ENCODE data around the gene MIGA2.

DNA sequence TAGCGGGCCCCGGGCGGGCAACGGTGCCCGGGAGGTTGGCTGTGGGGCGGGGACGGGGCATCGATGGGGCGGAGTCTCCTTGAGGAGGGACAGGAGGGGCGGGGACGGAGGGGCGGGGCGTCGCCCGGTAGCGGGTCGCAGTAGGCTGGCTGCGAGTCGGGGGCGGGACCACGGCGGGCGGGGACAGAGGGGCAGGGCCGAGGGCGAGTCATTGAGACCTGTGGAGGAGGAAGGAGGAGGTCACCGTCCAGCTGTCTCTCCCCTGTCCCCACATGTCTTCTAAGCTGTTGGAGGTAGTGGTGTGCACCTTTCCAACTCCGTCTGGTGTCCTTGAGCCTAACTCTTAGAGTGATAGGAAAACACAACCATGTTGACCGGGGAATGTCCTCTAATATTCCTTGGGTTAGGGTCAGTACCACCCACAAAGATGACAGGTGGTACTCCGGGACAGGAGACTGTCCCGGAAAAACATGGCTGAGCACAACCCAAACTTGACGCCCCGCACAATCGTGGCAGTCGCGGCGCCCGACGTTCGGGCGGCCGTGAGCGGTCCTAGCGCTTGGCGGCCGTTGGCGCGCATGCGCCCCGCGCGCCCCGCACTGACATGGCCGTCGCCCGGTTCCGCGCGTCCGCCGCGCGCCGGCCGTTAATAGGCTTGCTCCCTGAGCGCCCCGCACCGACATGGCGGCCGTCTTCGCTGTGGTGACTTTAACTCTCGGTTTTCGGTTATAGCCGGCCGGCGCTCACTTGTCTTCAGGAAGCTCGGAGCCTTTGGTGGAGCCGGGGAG, 74.5 kb downstream of the MIGA2 start, which contains the start of the genes CRAT and PTPA:
- TF ChIP-seq, protein P1, sequence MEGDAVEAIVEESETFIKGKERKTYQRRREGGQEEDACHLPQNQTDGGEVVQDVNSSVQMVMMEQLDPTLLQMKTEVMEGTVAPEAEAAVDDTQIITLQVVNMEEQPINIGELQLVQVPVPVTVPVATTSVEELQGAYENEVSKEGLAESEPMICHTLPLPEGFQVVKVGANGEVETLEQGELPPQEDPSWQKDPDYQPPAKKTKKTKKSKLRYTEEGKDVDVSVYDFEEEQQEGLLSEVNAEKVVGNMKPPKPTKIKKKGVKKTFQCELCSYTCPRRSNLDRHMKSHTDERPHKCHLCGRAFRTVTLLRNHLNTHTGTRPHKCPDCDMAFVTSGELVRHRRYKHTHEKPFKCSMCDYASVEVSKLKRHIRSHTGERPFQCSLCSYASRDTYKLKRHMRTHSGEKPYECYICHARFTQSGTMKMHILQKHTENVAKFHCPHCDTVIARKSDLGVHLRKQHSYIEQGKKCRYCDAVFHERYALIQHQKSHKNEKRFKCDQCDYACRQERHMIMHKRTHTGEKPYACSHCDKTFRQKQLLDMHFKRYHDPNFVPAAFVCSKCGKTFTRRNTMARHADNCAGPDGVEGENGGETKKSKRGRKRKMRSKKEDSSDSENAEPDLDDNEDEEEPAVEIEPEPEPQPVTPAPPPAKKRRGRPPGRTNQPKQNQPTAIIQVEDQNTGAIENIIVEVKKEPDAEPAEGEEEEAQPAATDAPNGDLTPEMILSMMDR (IDR thresholded peaks at IDR 0.05 in 8 of 11, conservative IDR thresholded peaks at IDR 0.05 in 3 of 11), result peak in 2 of 11 experiments; percentile 9 to 22
- peak; percentile 25 to 89 (median 83) for TF ChIP-seq POLR2A (IDR thresholded peaks at IDR 0.05)

Data from spleen (tissue), 7 donors.